WTC11 (cell line): ENCODE results near the gene GABRR3. TPM values are rescaled to one million over a fixed set of nuclear protein-coding genes. Genes with fewer than 3 reads are reported as not detected.

ENCODE experiments used
- ATAC-seq: fragments of 200-7000 bp; cut with Tn5 transposase; 2 replicates; pipeline ENCODE4 v1.10.0; 2021; ENCODE audit warnings: mild to moderate bottlenecking, moderate library complexity
- CTCF ChIA-PET: fragments of 300-600 bp; sonication (Branson Sonifier 250); formaldehyde crosslinking; loops from one replicate; lab custom pipeline; 2021; ENCODE audit warnings: antibody characterized with exemption; lab: Charles Lee
- POLR2A ChIA-PET: fragments of 350-600 bp; sonication (Branson Sonifier 250); formaldehyde crosslinking; loops from one replicate; lab custom pipeline; 2021; ENCODE audit warnings: antibody characterized with exemption; lab: Charles Lee
- DNase-seq: peaks from one replicate; pipeline ENCODE4 v3.0.0; 2021; ENCODE audit warnings: low spot score
- H3K27ac Mint-ChIP-seq: 2 replicates; pipeline ENCODE4 v1.8.0; 2021; ENCODE audit warnings: mixed read lengths
- H3K27me3 Mint-ChIP-seq: 2 replicates; pipeline ENCODE4 v1.8.0; 2021; ENCODE audit warnings: low read depth, mild to moderate bottlenecking, moderate library complexity, mixed read lengths
- H3K36me3 Mint-ChIP-seq: 2 replicates; pipeline ENCODE4 v1.8.0; 2021; ENCODE audit warnings: mixed read lengths
- H3K4me1 Mint-ChIP-seq: 2 replicates; pipeline ENCODE4 v1.8.0; 2022; ENCODE audit warnings: mixed read lengths
- H3K4me3 Mint-ChIP-seq: 2 replicates; pipeline ENCODE4 v1.8.0; 2021; ENCODE audit warnings: mild to moderate bottlenecking, moderate library complexity, mixed read lengths
- H3K9me3 Mint-ChIP-seq: 2 replicates; pipeline ENCODE4 v1.8.0; 2021; ENCODE audit warnings: mixed read lengths
- AR ChIP-seq: fragments of 250-450 bp; sonication (Bioruptor Pico); IDR thresholded peaks from 2 replicates; pipeline ENCODE4 v1.9.0; 2021; ENCODE audit warnings: mild to moderate bottlenecking
- CBFB ChIP-seq: sonication (generic); formaldehyde crosslinking; IDR thresholded peaks from 2 replicates; pipeline ENCODE4 v1.8.1; 2022; ENCODE audit warnings: mild to moderate bottlenecking, low read depth, missing genetic modification reagents
- GRHL2 ChIP-seq: fragments of 250-450 bp; sonication (Bioruptor Pico); IDR thresholded peaks from 2 replicates; pipeline ENCODE4 v1.8.0; 2022; ENCODE audit warnings: mild to moderate bottlenecking, moderate library complexity; ENCODE audit not compliant: insufficient replicate concordance, severe bottlenecking
- HMGXB4 ChIP-seq: sonication (generic); formaldehyde crosslinking; IDR thresholded peaks from 2 replicates; pipeline ENCODE4 v1.8.1; 2023; ENCODE audit warnings: mild to moderate bottlenecking, moderate library complexity, missing genetic modification reagents
- MAX ChIP-seq: sonication (generic); formaldehyde crosslinking; IDR thresholded peaks from 2 replicates; pipeline ENCODE4 v1.8.0; 2022; ENCODE audit warnings: mild to moderate bottlenecking, missing genetic modification reagents
- MYBL2 ChIP-seq: sonication (generic); formaldehyde crosslinking; IDR thresholded peaks from 2 replicates; pipeline ENCODE4 v1.8.1; 2023; ENCODE audit warnings: mild to moderate bottlenecking, moderate library complexity, missing genetic modification reagents
- NFATC4 ChIP-seq: fragments of 250-450 bp; sonication (Bioruptor Pico); IDR thresholded peaks from 2 replicates; pipeline ENCODE4 v1.9.0; 2021; ENCODE audit warnings: mild to moderate bottlenecking
- NFE2L1 ChIP-seq: sonication (generic); formaldehyde crosslinking; IDR thresholded peaks from 2 replicates; pipeline ENCODE4 v1.8.1; 2023; ENCODE audit warnings: missing genetic modification reagents
- NR2C2 ChIP-seq: sonication (generic); formaldehyde crosslinking; IDR thresholded peaks from 2 replicates; pipeline ENCODE4 v1.8.0; 2022; ENCODE audit warnings: mild to moderate bottlenecking, missing genetic modification reagents
- OVOL2 ChIP-seq: fragments of 250-450 bp; sonication (Bioruptor Pico); IDR thresholded peaks from 2 replicates; pipeline ENCODE4 v1.9.0; 2021; ENCODE audit warnings: mild to moderate bottlenecking, borderline replicate concordance
- RORB ChIP-seq: fragments of 250-450 bp; sonication (Bioruptor Pico); IDR thresholded peaks from 2 replicates; pipeline ENCODE4 v1.9.0; 2021; ENCODE audit warnings: mild to moderate bottlenecking
- SMAD3 ChIP-seq: sonication (generic); formaldehyde crosslinking; IDR thresholded peaks from 2 replicates; pipeline ENCODE4 v1.8.0; 2022; ENCODE audit warnings: missing genetic modification reagents, mild to moderate bottlenecking, borderline replicate concordance
- SOX15 ChIP-seq: fragments of 250-450 bp; sonication (Bioruptor Pico); IDR thresholded peaks from 2 replicates; pipeline ENCODE4 v1.9.0; 2021; ENCODE audit warnings: mild to moderate bottlenecking
- TCF7 ChIP-seq: sonication (generic); formaldehyde crosslinking; IDR thresholded peaks from 2 replicates; pipeline ENCODE4 v1.8.0; 2022; ENCODE audit warnings: mild to moderate bottlenecking, low read depth, missing genetic modification reagents, moderate library complexity
- TEAD4 ChIP-seq: sonication (generic); formaldehyde crosslinking; IDR thresholded peaks from 2 replicates; pipeline ENCODE4 v1.8.0; 2022; ENCODE audit warnings: mild to moderate bottlenecking, missing genetic modification reagents
- USF1 ChIP-seq: sonication (generic); formaldehyde crosslinking; IDR thresholded peaks from 2 replicates; pipeline ENCODE4 v1.8.0; 2022; ENCODE audit warnings: mild to moderate bottlenecking, missing genetic modification reagents
- ZNF532 ChIP-seq: fragments of 250-450 bp; sonication (Bioruptor Pico); IDR thresholded peaks from 2 replicates; pipeline ENCODE4 v1.9.0; 2021; ENCODE audit warnings: mild to moderate bottlenecking, borderline replicate concordance
- ZNF671 ChIP-seq: fragments of 250-450 bp; sonication (Bioruptor Pico); IDR thresholded peaks from 2 replicates; pipeline ENCODE4 v1.8.0; 2021; ENCODE audit warnings: mild to moderate bottlenecking
- total RNA-seq: library from RNA; stranded (reverse); gene quantifications from 3 replicates; pipeline ENCODE4 v1.2.3, GENCODE V29; 2021

GABRR3 gene
- total RNA-seq, 1 experiment from 2014 or later, result not detected

GRCh38 chr3:97970156-97970555 is 65.0 kb downstream of the GABRR3 start:
- Mint-ChIP-seq H3K27ac (no peak overlapping the region), H3K4me1 (peaks cover 22% of the 10 kb centered on the region), H3K4me3 (no peak overlapping the region), H3K36me3 (no peaks in the 10 kb centered on the region), H3K9me3 (no peaks in the 10 kb centered on the region), H3K27me3 (peaks cover 21% of the 10 kb centered on the region)
- ATAC-seq, result no peak
- ChIA-PET CTCF (no interaction called here), POLR2A (no interaction called here)
- TF ChIP-seq ZNF532 (CRISPR knock-in tag) (no peak), SOX15 (no peak), AR (CRISPR knock-in tag) (no peak), USF1 (CRISPR knock-in tag) (no peak), TCF7 (CRISPR knock-in tag) (no peak), HMGXB4 (CRISPR knock-in tag) (no peak), GRHL2 (CRISPR knock-in tag) (no peak), MAX (CRISPR knock-in tag) (no peak), SMAD3 (CRISPR knock-in tag) (no peak), OVOL2 (CRISPR knock-in tag) (no peak), MYBL2 (CRISPR knock-in tag) (no peak), NR2C2 (CRISPR knock-in tag) (no peak), NFATC4 (CRISPR knock-in tag) (no peak), ZNF671 (CRISPR knock-in tag) (no peak), NFE2L1 (no peak), CBFB (CRISPR knock-in tag) (no peak), RORB (no peak)
- DNase-seq, result no peak

- Mint-ChIP-seq H3K9me3 (no peaks in the 10 kb centered on the region), H3K27ac (no peak overlapping the region), H3K4me3 (no peak overlapping the region), H3K36me3 (no peaks in the 10 kb centered on the region), H3K27me3 (peaks cover 21% of the 10 kb centered on the region), H3K4me1 (peaks cover 22% of the 10 kb centered on the region)
- no peak for ATAC-seq
- ChIA-PET POLR2A (no interaction called here), CTCF (no interaction called here)
- no peak for TF ChIP-seq TEAD4 (CRISPR knock-in tag)
- no peak for DNase-seq
Measured at GRCh38 chr3:97969541-97969940, 65.6 kb downstream of the GABRR3 start.
